SJCRH30 (cell line): ENCODE data around the gene MEN1. TPM values are rescaled to one million over a fixed set of nuclear protein-coding genes. Genes with fewer than 3 reads are reported as not detected.
A peak's percentile ranks its signal among the peaks of the same experiment; 100 is the strongest.
"Not testable (repeated sequence)": the region's sequence is repeated elsewhere in the genome, so short reads cannot be mapped to it uniquely, and the experiment has no call there.

Source experiments
- DNase-seq, 2 experiments: peaks; one replicate each; pipeline ENCODE4 v3.0.0-alpha.2; 2015 to 2020
- H3K27ac ChIP-seq: fragments of 250-450 bp; sonication (Bioruptor Pico); 2 replicates; pipeline ENCODE4 v1.5.1; 2020; ENCODE audit warnings: mild to moderate bottlenecking, moderate library complexity
- H3K27me3 ChIP-seq: fragments of 250-450 bp; sonication (Bioruptor Pico); 2 replicates; pipeline ENCODE4 v1.5.1; 2020; ENCODE audit warnings: mild to moderate bottlenecking, moderate library complexity
- H3K36me3 ChIP-seq: fragments of 250-450 bp; sonication (Bioruptor Pico); 2 replicates; pipeline ENCODE4 v1.5.1; 2020; ENCODE audit warnings: mild to moderate bottlenecking, moderate library complexity
- H3K4me1 ChIP-seq: fragments of 250-450 bp; sonication (Bioruptor Pico); 2 replicates; pipeline ENCODE4 v1.5.1; 2020; ENCODE audit warnings: mild to moderate bottlenecking, moderate library complexity
- H3K4me3 ChIP-seq: fragments of 250-450 bp; sonication (Bioruptor Pico); 2 replicates; pipeline ENCODE4 v1.5.1; 2020; ENCODE audit warnings: mild to moderate bottlenecking, moderate library complexity
- H3K9me3 ChIP-seq: fragments of 250-450 bp; sonication (Bioruptor Pico); replicated peaks from 2 replicates; pipeline ENCODE4 v1.5.1; 2020; ENCODE audit warnings: mild to moderate bottlenecking, moderate library complexity
- total RNA-seq: library from RNA; depleted of rRNA; stranded (reverse); fragments of >200 nt; shearing (Covaris generic); gene quantifications from 2 replicates; pipeline ENCODE4 v1.2.3, GENCODE V29; 2014

MEN1 gene
- total RNA-seq, 1 experiment from 2014 or later, result 26.3 TPM

- H3K4me3 ChIP-seq, result no peak overlapping the region
- no peaks in the 10 kb centered on the region for H3K27me3 ChIP-seq
- peak; percentile 47 to 60 for DNase-seq
- H3K9me3 ChIP-seq, result no peaks in the 10 kb centered on the region
- H3K4me1 ChIP-seq, result peaks cover 34% of the 10 kb centered on the region
- peaks cover 19% of the 10 kb centered on the region; the same call in 1 of the 2 replicates for H3K36me3 ChIP-seq
- no peak overlapping the region for H3K27ac ChIP-seq
Observed at GRCh38 chr11:64850979-64851567, 40.7 kb upstream of the MEN1 start.

DNA sequence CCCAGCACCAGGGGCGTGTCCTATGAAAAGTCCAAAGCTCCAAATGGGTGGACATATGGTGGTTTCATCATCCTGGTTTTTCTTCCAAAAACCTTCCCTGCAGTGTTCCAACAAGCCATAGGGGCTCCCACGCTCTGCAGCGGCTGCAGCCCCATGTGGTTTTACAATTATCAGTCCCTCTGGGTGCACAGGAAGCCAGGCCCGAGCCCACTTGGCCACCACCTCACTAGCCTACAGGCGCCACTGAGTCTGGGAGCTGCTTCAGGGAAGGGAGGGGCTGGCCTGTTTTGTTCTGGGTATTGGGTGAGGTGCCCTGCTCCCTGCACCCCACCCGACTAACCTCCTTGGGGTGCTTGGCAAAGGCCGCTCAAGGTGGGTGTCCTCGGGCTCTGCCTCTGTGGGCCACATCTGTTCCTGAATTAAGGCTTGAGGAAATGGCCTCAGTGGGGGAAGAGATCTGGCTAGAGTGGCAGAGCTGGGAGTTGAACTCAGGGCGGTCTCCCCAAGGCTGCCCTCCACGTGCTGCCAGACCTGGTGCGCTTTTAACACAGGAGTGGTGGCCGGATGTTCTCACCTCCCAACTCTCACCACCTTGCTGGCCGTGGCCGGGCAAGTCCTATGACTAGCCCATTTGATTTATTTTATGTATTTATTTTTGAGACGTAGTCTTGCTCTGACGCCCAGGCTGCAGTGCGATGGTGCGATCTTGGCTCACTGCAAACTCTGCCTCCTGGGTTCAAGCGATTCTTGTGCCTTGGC, 39.4 kb upstream of the MEN1 start:
- peaks cover 14% of the 10 kb centered on the region; the same call in 1 of the 2 replicates for H3K36me3 ChIP-seq

DNA sequence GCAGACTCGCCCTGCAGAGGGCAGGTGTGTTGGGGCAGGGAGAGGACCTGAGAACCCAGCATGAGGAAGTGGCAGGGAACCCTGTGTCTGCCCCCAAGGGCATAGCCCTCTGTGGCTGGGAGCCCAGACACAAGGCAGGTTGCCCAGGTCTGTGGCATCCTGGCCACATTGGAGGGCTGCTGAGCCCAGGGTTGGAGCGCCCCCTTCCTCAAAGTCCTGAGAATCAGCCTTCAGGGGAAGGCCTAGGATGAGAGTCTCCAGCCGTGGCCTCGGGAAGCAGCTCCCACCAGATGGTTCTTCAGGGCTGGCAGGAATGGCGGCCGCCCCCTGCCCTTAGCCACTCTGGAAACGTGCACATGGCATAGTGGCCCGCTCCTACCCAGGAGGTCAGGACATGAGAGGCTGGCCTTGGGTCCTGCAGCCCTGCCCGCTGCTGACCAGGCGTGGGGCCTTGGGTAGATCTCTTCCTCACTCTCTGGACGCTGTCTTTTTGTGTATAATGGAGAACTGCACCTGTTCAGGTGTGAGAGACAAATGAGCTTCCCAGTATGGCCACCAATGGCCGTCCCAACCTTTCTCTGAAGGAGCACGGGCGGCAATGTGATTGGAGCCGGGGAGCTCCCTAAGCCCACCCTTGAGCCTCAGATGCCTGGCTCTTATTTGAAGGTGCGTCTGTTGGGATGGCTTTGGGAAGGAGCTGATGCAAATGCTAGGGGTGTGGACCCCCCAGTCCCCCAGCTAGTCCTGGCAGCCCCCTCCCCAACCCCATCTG, 38.7 kb upstream of the MEN1 start:
- Histone ChIP-seq H3K36me3 (peaks cover 11% of the 10 kb centered on the region; the same call in 1 of the 2 replicates), H3K9me3 (no peaks in the 10 kb centered on the region), H3K27me3 (no peaks in the 10 kb centered on the region), H3K4me3 (no peak overlapping the region), H3K4me1 (peaks cover 15% of the 10 kb centered on the region), H3K27ac (no peak overlapping the region)
- no peak for DNase-seq

More for the DNA sequence above, 39.4 kb upstream of the MEN1 start:
- Histone ChIP-seq H3K4me3 (no peak overlapping the region), H3K9me3 (no peaks in the 10 kb centered on the region), H3K27ac (no peak overlapping the region), H3K27me3 (no peaks in the 10 kb centered on the region), H3K4me1 (peaks cover 22% of the 10 kb centered on the region)
- DNase-seq, result no peak

DNA sequence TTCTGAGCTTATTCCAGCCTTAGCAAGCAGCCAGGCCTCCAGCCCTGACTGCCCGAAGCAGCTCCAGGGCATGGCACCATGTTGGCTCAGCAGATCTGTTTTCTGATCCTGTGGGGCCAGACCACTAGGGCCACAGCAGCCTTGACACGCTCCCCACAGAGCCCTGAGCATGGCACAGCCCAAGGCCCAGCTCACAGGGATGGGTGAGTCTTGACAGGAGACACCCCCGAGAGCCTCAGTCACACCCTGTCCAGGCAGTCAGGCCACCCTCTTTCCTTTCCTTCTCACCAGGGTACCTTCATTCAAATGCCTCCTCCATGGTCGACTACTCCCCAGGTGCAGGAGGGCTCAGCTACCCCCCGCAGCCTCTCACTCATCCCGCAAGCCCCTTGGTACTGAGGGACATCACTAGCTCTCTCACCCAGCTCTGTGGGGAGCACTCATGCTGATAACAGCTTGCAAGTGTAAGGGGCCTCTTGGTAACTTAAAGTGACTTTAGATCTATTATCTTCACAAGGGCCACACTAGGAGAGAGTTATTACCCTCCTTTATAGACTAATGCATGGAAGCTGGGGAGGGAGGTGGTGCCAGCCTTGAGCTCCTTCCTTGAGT, 38.0 kb upstream of the MEN1 start:
- Histone ChIP-seq H3K9me3 (no peaks in the 10 kb centered on the region), H3K27me3 (no peaks in the 10 kb centered on the region), H3K36me3 (peaks cover 5% of the 10 kb centered on the region; the same call in 1 of the 2 replicates), H3K27ac (no peak overlapping the region), H3K4me1 (peaks cover 21% of the 10 kb centered on the region), H3K4me3 (no peak overlapping the region)
- no peak for DNase-seq

DNA sequence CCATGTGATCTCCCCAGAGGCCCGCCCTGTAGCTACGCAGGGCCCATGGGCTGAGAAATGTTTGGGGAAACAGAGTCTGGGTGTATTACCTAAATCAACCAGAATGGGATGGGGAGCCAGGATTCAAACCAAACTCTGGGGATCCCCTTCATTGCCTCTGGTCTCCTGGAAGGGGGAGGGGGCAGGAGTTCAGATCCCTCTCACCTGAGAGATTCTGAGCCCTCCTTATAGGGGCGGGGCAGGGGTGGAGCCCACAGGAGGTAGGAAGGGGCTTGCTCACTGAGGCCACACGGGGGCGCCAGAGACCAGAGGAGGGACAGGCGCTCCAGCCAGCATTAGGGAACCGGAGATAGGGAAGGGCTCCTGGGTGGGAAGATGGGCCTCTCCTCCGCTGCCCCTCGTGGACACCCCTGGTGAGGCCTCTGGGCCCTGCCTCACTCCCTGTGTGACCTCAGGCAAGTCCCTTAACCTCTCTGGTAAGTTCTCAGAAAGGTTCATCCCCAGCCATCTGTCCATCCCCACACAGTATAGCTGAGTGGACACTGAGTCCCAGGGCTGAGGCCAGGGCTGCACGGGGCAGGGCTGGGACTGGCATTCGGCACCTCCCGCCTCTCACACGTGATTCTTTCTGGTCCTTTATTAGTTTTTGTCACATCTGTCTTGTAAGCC, 36.8 kb upstream of the MEN1 start:
- Histone ChIP-seq H3K27me3 (no peaks in the 10 kb centered on the region), H3K4me1 (peaks cover 32% of the 10 kb centered on the region), H3K27ac (no peak overlapping the region), H3K36me3 (no peaks in the 10 kb centered on the region), H3K9me3 (no peaks in the 10 kb centered on the region), H3K4me3 (no peak overlapping the region)
- peak; percentile 94 to 97 for DNase-seq

GRCh38 chr11:64845776-64846129, 35.4 kb upstream of the MEN1 start:
- not testable (repeated sequence) for H3K36me3 ChIP-seq, H3K4me3 ChIP-seq, H3K9me3 ChIP-seq, H3K27me3 ChIP-seq, DNase-seq, H3K27ac ChIP-seq
- H3K4me1 ChIP-seq, result peaks cover 22% of the 10 kb centered on the region

GRCh38 chr11:64845129-64845775, 34.9 kb upstream of the MEN1 start:
- no peaks in the 10 kb centered on the region for H3K9me3 ChIP-seq
- peaks cover 19% of the 10 kb centered on the region for H3K4me1 ChIP-seq
- no peak for DNase-seq
- no peaks in the 10 kb centered on the region for H3K36me3 ChIP-seq
- H3K4me3 ChIP-seq, result no peak overlapping the region
- H3K27me3 ChIP-seq, result no peaks in the 10 kb centered on the region
- no peak overlapping the region for H3K27ac ChIP-seq

DNA sequence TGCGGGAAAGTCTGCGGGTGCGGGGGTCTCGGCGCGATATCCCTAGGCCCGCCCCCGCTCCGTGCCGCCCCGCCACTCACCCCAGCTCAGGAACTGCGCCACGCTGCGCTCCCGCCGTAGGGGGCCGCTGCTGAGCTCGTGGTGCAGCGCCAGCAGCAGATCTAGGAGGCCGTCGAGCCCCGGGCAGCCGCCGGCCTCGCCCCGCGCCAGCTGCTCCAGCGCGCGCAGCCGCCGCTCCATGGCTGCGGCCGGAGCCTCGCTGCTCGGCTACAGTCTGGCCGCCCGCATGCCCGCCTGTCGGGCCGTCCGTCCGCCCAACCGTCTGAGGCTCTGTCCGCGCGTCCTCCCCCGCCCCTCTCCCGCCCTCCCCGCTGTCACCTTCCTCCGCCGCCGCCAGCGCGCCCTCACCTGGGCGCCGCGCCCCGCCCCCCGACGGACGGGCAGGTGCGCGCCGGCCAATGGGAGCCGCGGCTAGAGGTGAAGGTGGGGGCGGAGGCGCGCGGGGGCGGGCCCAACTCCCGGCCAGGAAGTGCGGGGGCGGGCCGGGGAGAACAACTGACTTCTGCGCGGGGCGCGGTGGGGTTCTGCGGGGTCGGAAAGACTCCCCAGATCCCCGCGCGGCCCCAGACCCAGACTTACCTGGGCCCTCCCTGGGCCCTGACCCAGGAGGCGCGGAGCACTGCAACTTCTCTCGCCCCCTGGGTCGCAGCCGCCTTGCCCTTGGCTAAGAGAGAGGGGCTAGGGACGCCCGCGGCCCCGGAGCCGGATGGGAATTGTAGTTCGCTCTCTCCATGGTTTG, 34.2 kb upstream of the MEN1 start, which contains the start of gene CDC42BPG:
Gene CDC42BPG (minus strand): TSS at position 324 of the 799 bp plus-strand sequence. CDS start 84 bp downstream, at position 240.
- Histone ChIP-seq H3K4me1 (peaks cover 18% of the 10 kb centered on the region), H3K36me3 (no peaks in the 10 kb centered on the region), H3K27me3 (no peaks in the 10 kb centered on the region), H3K27ac (no peak within 1 kb of the TSS), H3K4me3 (no peak within 1 kb of the TSS), H3K9me3 (no peaks in the 10 kb centered on the region)
- peak; percentile 68 to 76 for DNase-seq

DNA sequence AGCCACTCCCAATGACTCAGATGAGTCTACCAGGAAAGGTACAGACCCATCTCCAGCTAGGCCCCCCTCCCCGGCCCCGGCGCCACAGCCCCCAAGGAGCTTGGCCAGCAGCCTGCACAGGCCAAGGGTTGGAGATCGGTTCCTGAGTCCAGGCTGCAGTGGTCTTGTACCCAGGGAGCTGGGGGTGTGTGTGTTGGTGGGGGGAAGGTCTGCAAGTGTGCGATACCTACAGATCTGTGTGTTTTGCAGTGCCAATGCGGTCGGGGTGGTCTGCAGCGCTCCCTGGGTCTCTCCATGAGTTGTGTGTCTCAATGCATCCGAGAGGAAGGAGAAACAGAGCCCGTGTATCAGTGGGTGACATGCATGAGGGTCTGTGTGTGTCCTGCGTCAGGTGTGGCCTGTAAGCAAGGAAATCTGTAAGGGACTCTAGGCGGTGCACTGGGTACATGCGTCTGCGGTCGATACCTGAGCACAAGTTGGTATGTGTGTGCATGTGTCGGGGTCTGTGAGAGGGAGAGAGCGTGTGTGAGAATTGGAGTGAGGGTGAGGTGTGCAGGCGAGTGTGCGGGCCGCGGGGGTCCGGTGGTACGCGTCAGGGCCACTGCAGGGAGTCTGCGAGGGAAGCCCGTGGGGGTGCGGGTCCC, 33.5 kb upstream of the MEN1 start:
- Histone ChIP-seq H3K27me3 (no peaks in the 10 kb centered on the region), H3K27ac (no peak overlapping the region), H3K4me1 (peaks cover 18% of the 10 kb centered on the region), H3K9me3 (no peaks in the 10 kb centered on the region), H3K4me3 (no peak overlapping the region), H3K36me3 (no peaks in the 10 kb centered on the region)
- no peak for DNase-seq

GRCh38 chr11:64842851-64843685, 32.7 kb upstream of the MEN1 start:
- peak; percentile 56 to 63 for DNase-seq
- H3K4me3 ChIP-seq, result no peak overlapping the region
- no peaks in the 10 kb centered on the region for H3K36me3 ChIP-seq
- no peaks in the 10 kb centered on the region for H3K9me3 ChIP-seq
- peaks cover 18% of the 10 kb centered on the region for H3K4me1 ChIP-seq
- no peak overlapping the region for H3K27ac ChIP-seq
- H3K27me3 ChIP-seq, result no peaks in the 10 kb centered on the region

DNA sequence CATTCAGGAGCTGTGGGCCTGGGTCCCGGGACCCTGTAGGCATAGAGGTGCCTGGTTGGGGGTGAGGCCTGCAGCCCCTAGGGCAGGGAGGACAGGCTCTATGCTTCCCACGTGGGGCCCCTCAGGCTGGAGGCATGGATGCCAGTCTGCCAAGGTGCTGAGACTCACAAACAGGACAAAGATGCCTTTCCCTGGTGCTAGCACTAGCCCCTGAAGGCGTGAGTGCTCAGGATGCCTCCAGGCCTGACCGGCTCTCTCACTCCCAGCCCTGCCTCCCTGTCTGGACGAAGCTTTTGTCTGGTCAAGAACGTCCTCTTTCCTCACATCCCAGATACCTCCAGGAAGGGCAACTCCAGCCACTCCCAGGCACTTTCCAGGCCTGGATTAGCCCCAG, 32.0 kb upstream of the MEN1 start:
- Histone ChIP-seq H3K4me1 (peaks cover 18% of the 10 kb centered on the region), H3K4me3 (no peak overlapping the region), H3K27me3 (no peaks in the 10 kb centered on the region), H3K9me3 (no peaks in the 10 kb centered on the region), H3K27ac (no peak overlapping the region), H3K36me3 (no peaks in the 10 kb centered on the region)
- DNase-seq, result no peak

- Histone ChIP-seq H3K4me3 (no peak overlapping the region), H3K36me3 (no peaks in the 10 kb centered on the region), H3K4me1 (peaks cover 18% of the 10 kb centered on the region), H3K9me3 (no peaks in the 10 kb centered on the region), H3K27ac (no peak overlapping the region), H3K27me3 (no peaks in the 10 kb centered on the region)
- no peak for DNase-seq
Observed at GRCh38 chr11:64841592-64842365, 31.4 kb upstream of the MEN1 start.
